Neuron (in vitro differentiated cells): ENCODE measurements around the gene MEIS2.

Source experiments
- H2AFZ ChIP-seq: one replicate; pipeline ENCODE4 v1.6.1; 2013; ENCODE audit warnings: low read depth, mild to moderate bottlenecking, inconsistent platforms, low read length, moderate library complexity
- H3K27me3 ChIP-seq: one replicate; pipeline ENCODE4 v1.6.1; 2013; ENCODE audit warnings: low read length; ENCODE audit not compliant: insufficient read depth
- H3K36me3 ChIP-seq: one replicate; pipeline ENCODE4 v1.6.1; 2013; ENCODE audit warnings: low read length; ENCODE audit not compliant: insufficient read depth
- H3K4me1 ChIP-seq: one replicate; pipeline ENCODE4 v1.6.1; 2013; ENCODE audit warnings: low read length; ENCODE audit not compliant: insufficient read depth
- H3K4me3 ChIP-seq: 2 replicates; pipeline ENCODE4 v1.5.1; 2013; ENCODE audit warnings: mild to moderate bottlenecking, low read length, moderate library complexity
- H3K9me3 ChIP-seq: one replicate; pipeline ENCODE4 v1.6.1; 2013; ENCODE audit warnings: low read length

The MEIS2 gene

GRCh38 chr15:36875740-36876334 is 224.5 kb downstream of the MEIS2 start:
- Histone ChIP-seq H3K4me3 (no peak overlapping the region), H3K36me3 (no peaks in the 10 kb centered on the region), H3K4me1 (peaks cover 5% of the 10 kb centered on the region), H2AFZ (no peak overlapping the region), H3K27me3 (no peaks in the 10 kb centered on the region), H3K9me3 (no peaks in the 10 kb centered on the region)

GRCh38 chr15:36874930-36875329 is 225.4 kb downstream of the MEIS2 start:
- Histone ChIP-seq H3K36me3 (no peaks in the 10 kb centered on the region), H3K4me1 (peaks cover 5% of the 10 kb centered on the region), H3K4me3 (no peak overlapping the region), H3K27me3 (no peaks in the 10 kb centered on the region), H3K9me3 (no peaks in the 10 kb centered on the region), H2AFZ (no peak overlapping the region)

GRCh38 chr15:36867436-36867835 is 232.9 kb downstream of the MEIS2 start:
- no peaks in the 10 kb centered on the region for H3K9me3 ChIP-seq
- H3K27me3 ChIP-seq: no peaks in the 10 kb centered on the region
- H3K36me3 ChIP-seq: no peaks in the 10 kb centered on the region
- H2AFZ ChIP-seq: no peak overlapping the region
- no peaks in the 10 kb centered on the region for H3K4me1 ChIP-seq
- no peak overlapping the region for H3K4me3 ChIP-seq

GRCh38 chr15:36866896-36867295 is 233.5 kb downstream of the MEIS2 start:
- Histone ChIP-seq H3K36me3 (no peaks in the 10 kb centered on the region), H3K27me3 (no peaks in the 10 kb centered on the region), H3K4me1 (no peaks in the 10 kb centered on the region), H3K4me3 (no peak overlapping the region), H3K9me3 (no peaks in the 10 kb centered on the region), H2AFZ (no peak overlapping the region)

GRCh38 chr15:36863570-36863969 is 236.8 kb downstream of the MEIS2 start:
- H3K27me3 ChIP-seq: no peaks in the 10 kb centered on the region
- no peak overlapping the region for H3K4me3 ChIP-seq
- H3K9me3 ChIP-seq: no peaks in the 10 kb centered on the region

GRCh38 chr15:36860792-36861191 is 239.6 kb downstream of the MEIS2 start:
- Histone ChIP-seq H3K27me3 (no peaks in the 10 kb centered on the region), H3K9me3 (no peaks in the 10 kb centered on the region), H3K4me1 (no peaks in the 10 kb centered on the region), H3K4me3 (no peak overlapping the region), H3K36me3 (no peaks in the 10 kb centered on the region), H2AFZ (no peak overlapping the region)

More at GRCh38 chr15:36863570-36863969, 236.8 kb downstream of the MEIS2 start:
- Histone ChIP-seq H3K36me3 (no peaks in the 10 kb centered on the region), H2AFZ (no peak overlapping the region), H3K4me1 (no peaks in the 10 kb centered on the region)

- Histone ChIP-seq H3K36me3 (no peaks in the 10 kb centered on the region), H3K9me3 (no peaks in the 10 kb centered on the region), H3K27me3 (no peaks in the 10 kb centered on the region), H3K4me1 (no peaks in the 10 kb centered on the region), H3K4me3 (no peak overlapping the region), H2AFZ (no peak overlapping the region)
Observed at GRCh38 chr15:36858423-36858822, 241.9 kb downstream of the MEIS2 start.

- H3K9me3 ChIP-seq: no peaks in the 10 kb centered on the region
- no peak overlapping the region for H2AFZ ChIP-seq
- no peak overlapping the region for H3K4me3 ChIP-seq
- H3K4me1 ChIP-seq: no peaks in the 10 kb centered on the region
- no peaks in the 10 kb centered on the region for H3K36me3 ChIP-seq
- no peaks in the 10 kb centered on the region for H3K27me3 ChIP-seq
Observed at GRCh38 chr15:36856339-36856973, 243.9 kb downstream of the MEIS2 start.

- H3K9me3 ChIP-seq: no peaks in the 10 kb centered on the region
- no peak overlapping the region for H2AFZ ChIP-seq
- no peaks in the 10 kb centered on the region for H3K27me3 ChIP-seq
- H3K4me1 ChIP-seq: no peaks in the 10 kb centered on the region
- no peaks in the 10 kb centered on the region for H3K36me3 ChIP-seq
- H3K4me3 ChIP-seq: no peak overlapping the region
Observed at GRCh38 chr15:36850864-36851263, 249.5 kb downstream of the MEIS2 start.

- Histone ChIP-seq H2AFZ (no peak overlapping the region), H3K9me3 (no peaks in the 10 kb centered on the region), H3K4me3 (no peak overlapping the region), H3K36me3 (no peaks in the 10 kb centered on the region), H3K4me1 (no peaks in the 10 kb centered on the region), H3K27me3 (no peaks in the 10 kb centered on the region)
Observed at GRCh38 chr15:36845270-36845669, 255.1 kb downstream of the MEIS2 start.

- no peaks in the 10 kb centered on the region for H3K36me3 ChIP-seq
- no peaks in the 10 kb centered on the region for H3K27me3 ChIP-seq
- no peaks in the 10 kb centered on the region for H3K9me3 ChIP-seq
- no peak overlapping the region for H2AFZ ChIP-seq
- H3K4me1 ChIP-seq: no peaks in the 10 kb centered on the region
- no peak overlapping the region for H3K4me3 ChIP-seq
Observed at GRCh38 chr15:36844534-36844998, 255.8 kb downstream of the MEIS2 start.

GRCh38 chr15:36843822-36844221 is 256.5 kb downstream of the MEIS2 start:
- Histone ChIP-seq H3K36me3 (no peaks in the 10 kb centered on the region), H3K9me3 (no peaks in the 10 kb centered on the region), H3K4me3 (no peak overlapping the region), H2AFZ (no peak overlapping the region), H3K4me1 (no peaks in the 10 kb centered on the region), H3K27me3 (no peaks in the 10 kb centered on the region)

GRCh38 chr15:36841193-36841592 is 259.2 kb downstream of the MEIS2 start:
- no peaks in the 10 kb centered on the region for H3K27me3 ChIP-seq
- no peak overlapping the region for H3K4me3 ChIP-seq
- no peaks in the 10 kb centered on the region for H3K9me3 ChIP-seq
- no peaks in the 10 kb centered on the region for H3K4me1 ChIP-seq
- H3K36me3 ChIP-seq: no peaks in the 10 kb centered on the region
- no peak overlapping the region for H2AFZ ChIP-seq
